Liver (tissue), 9 donors: ENCODE data around the gene C2orf92. TPM values are rescaled to one million over a fixed set of nuclear protein-coding genes. Genes with fewer than 3 reads are reported as not detected.

Experiments
- DNase-seq: peaks from one replicate; pipeline ENCODE4 v3.0.0-alpha.2; 2017; ENCODE audit warnings: low spot score
- H3K27ac ChIP-seq, 2 donors: one replicate each; pipeline ENCODE4 v1.7.0; 2013; ENCODE audit warnings: inconsistent platforms in 2 of 2, low read length in 2 of 2, control low read depth in 1 of 2, low read depth in 1 of 2, mild to moderate bottlenecking in 1 of 2
- H3K27me3 ChIP-seq, 4 donors: one replicate each; pipeline versions ENCODE4 v1.6.1 to v1.7.0; 2013; ENCODE audit warnings: low read length in 3 of 4, inconsistent platforms in 1 of 4, mild to moderate bottlenecking in 1 of 4, moderate library complexity in 1 of 4; ENCODE audit not compliant: control insufficient read depth in 4 of 4, insufficient read depth in 4 of 4
- H3K36me3 ChIP-seq, 4 donors: one replicate each; pipeline versions ENCODE4 v1.6.1 to v1.7.0; 2013; ENCODE audit warnings: low read length in 3 of 4, mild to moderate bottlenecking in 3 of 4, low read depth in 1 of 4, moderate library complexity in 1 of 4; ENCODE audit not compliant: control insufficient read depth in 4 of 4, insufficient read depth in 3 of 4
- H3K4me1 ChIP-seq, 4 donors: one replicate each; pipeline versions ENCODE4 v1.6.1 to v1.7.0; 2013; ENCODE audit warnings: low read length in 3 of 4, mild to moderate bottlenecking in 3 of 4, moderate library complexity in 1 of 4; ENCODE audit not compliant: control insufficient read depth in 4 of 4, insufficient read depth in 4 of 4
- H3K4me3 ChIP-seq, 3 donors: one replicate each; pipeline versions ENCODE4 v1.6.1 to v1.7.0; 2013; ENCODE audit warnings: low read length in 3 of 3, control low read depth in 1 of 3, low read depth in 1 of 3, mild to moderate bottlenecking in 1 of 3
- H3K9ac ChIP-seq, 2 donors: one replicate each; pipeline ENCODE4 v1.7.0; 2013; ENCODE audit warnings: low read length in 2 of 2, mild to moderate bottlenecking in 2 of 2, moderate library complexity in 2 of 2, control low read depth in 1 of 2, low read depth in 1 of 2
- H3K9me3 ChIP-seq, 4 donors: one replicate each; pipeline versions ENCODE4 v1.6.1 to v1.7.0; 2013; ENCODE audit warnings: low read length in 3 of 4; ENCODE audit not compliant: control insufficient read depth in 4 of 4
- ATF3 ChIP-seq: IDR thresholded peaks from 2 replicates; pipeline ENCODE4 v1.6.1; 2016; ENCODE audit warnings: antibody characterized with exemption
- CTCF ChIP-seq: fragments of 150-350 bp; IDR thresholded peaks from 2 replicates; pipeline ENCODE4 v1.5.1; 2017; ENCODE audit warnings: improper control_type of control experiment, low read depth, low read length; ENCODE audit not compliant: missing input control
- EGR1 ChIP-seq, 2 donors: IDR thresholded peaks; 2 replicates each; pipeline ENCODE4 v1.6.1; 2016 to 2018; ENCODE audit warnings: antibody characterized with exemption in 2 of 2, low read depth in 2 of 2
- FOXA2 ChIP-seq: IDR thresholded peaks from 2 replicates; pipeline ENCODE4 v1.6.1; 2016; ENCODE audit warnings: antibody characterized with exemption
- GABPA ChIP-seq, 2 donors: IDR thresholded peaks in 1 of 2; conservative IDR thresholded peaks in 1 of 2; 2 replicates each; pipeline ENCODE4 v1.6.1; 2016; ENCODE audit warnings: antibody characterized with exemption in 2 of 2, mild to moderate bottlenecking in 1 of 2, moderate library complexity in 1 of 2
- JUND ChIP-seq, 2 donors: IDR thresholded peaks; 2 replicates each; pipeline ENCODE4 v1.6.1; 2016; ENCODE audit warnings: antibody characterized with exemption in 2 of 2
- MAX ChIP-seq: IDR thresholded peaks from 2 replicates; pipeline ENCODE4 v1.6.1; 2016; ENCODE audit warnings: antibody characterized with exemption
- RAD21 ChIP-seq, 2 donors: IDR thresholded peaks; 2 replicates each; pipeline ENCODE4 v1.6.1; 2016; ENCODE audit warnings: antibody characterized with exemption in 2 of 2, mild to moderate bottlenecking in 2 of 2
- REST ChIP-seq: IDR thresholded peaks from 2 replicates; pipeline ENCODE4 v1.6.1; 2016; ENCODE audit warnings: antibody characterized with exemption, mild to moderate bottlenecking
- SP1 ChIP-seq: IDR thresholded peaks from 2 replicates; pipeline ENCODE4 v1.6.1; 2018; ENCODE audit warnings: antibody characterized with exemption, mild to moderate bottlenecking
- ZBTB33 ChIP-seq: IDR thresholded peaks from 2 replicates; pipeline ENCODE4 v1.6.1; 2016; ENCODE audit warnings: antibody characterized with exemption
- WGBS: extraction: QIAGEN DNeasy Blood & Tissue Kit; methylation state at CpG from one replicate; pipeline ENCODE4 v1.1.7; 2013; 5-methylcytosine and 5-hydroxymethylcytosine counted together
- polyA plus RNA-seq, 2 donors: library from polyadenylated mRNA; stranded (reverse) in 1 of 2; unstranded in 1 of 2; fragments of 200-250 nt in 1 of 2; fragments of >200 nt in 1 of 2; fragmentation: Nextera tagmentation in 1 of 2; extraction: Ambion mirVana in 1 of 2; gene quantifications; one replicate each; pipeline versions ENCODE4 v1.2.1 to v1.2.3, GENCODE V29; 2013 to 2015
- total RNA-seq, 2 donors: library from RNA; depleted of rRNA; stranded (reverse); fragments of >200 nt; gene quantifications; one replicate each; pipeline ENCODE4 v1.2.3, GENCODE V29; 2014
- donor health status: healthy.
- donor health status: healthy.
- donor health status: healthy.
- donor health status: healthy.
- donor health status: healthy.

Gene C2orf92
- total and polyA plus RNA-seq, 4 donors = 0.96 to 8.0 (median 2.7) TPM

DNA sequence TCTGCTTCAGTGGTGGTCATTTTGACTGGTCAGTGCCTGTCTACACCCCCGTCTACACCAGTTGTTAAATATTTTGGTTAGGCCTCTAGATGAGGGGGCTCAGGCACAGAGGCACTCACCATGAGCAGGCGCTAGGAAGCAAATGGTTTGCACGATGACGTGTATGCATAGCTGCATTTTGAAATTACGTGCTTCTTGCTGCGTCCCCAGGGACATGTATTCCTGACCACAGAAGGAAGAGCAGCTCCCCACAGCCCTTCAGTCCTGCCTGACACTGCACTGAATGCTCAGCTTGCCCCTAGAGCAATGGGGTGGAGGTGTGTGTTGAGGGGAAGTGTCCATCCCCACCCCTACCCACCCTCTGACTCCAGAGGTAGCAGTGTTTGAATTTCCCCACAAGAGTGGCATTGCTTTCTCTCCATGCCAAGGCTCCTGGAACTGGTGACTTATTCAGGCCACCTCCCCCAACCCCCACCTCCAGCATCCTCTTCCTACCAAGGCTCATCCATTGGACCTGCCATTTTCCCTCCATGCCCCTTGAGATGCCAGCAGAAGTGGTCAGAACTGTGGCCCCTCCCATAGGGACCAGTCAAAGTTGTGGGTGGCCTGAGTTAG is 32.4 kb downstream of the C2orf92 start:
- Histone ChIP-seq H3K4me3 (no peak overlapping the region), H3K9me3 (no peaks in the 10 kb centered on the region), H3K27me3 (no peaks in the 10 kb centered on the region), H3K4me1 (peaks cover 0 to 3% (median 0%) of the 10 kb centered on the region in 4 donors), H3K36me3 (no peaks in the 10 kb centered on the region), H3K9ac (no peak overlapping the region), H3K27ac (no peak overlapping the region)
- 93% methylated on average over 6 of the region's 6 CpGs for WGBS
- DNase-seq = no peak
- no peak for TF ChIP-seq RAD21 (IDR thresholded peaks at IDR 0.05)

GRCh38 chr2:97702731-97703470 is 33.4 kb downstream of the C2orf92 start:
- 93% methylated on average over 19 of the region's 19 CpGs for WGBS
- Histone ChIP-seq H3K4me3 (no peak overlapping the region), H3K27ac (no peak overlapping the region), H3K4me1 (peaks cover 0 to 3% (median 0%) of the 10 kb centered on the region in 4 donors), H3K27me3 (no peaks in the 10 kb centered on the region), H3K9ac (no peak overlapping the region), H3K9me3 (no peaks in the 10 kb centered on the region), H3K36me3 (no peaks in the 10 kb centered on the region)
- no peak for DNase-seq
- TF ChIP-seq ATF3 = no peak
- TF ChIP-seq FOXA2 = no peak
- no peak for TF ChIP-seq SP1
- TF ChIP-seq JUND (IDR thresholded peaks at IDR 0.05) = no peak
- TF ChIP-seq GABPA (IDR thresholded peaks at IDR 0.05 in 1 of 2, conservative IDR thresholded peaks at IDR 0.05 in 1 of 2) = no peak
- no peak for TF ChIP-seq CTCF
- TF ChIP-seq EGR1 (IDR thresholded peaks at IDR 0.05; ENCODE audit: low read depth in 2 of 2) = no peak
- no peak for TF ChIP-seq MAX
- no peak for TF ChIP-seq REST
- no peak for TF ChIP-seq ZBTB33
